K562 (cell line): ENCODE data around the gene PRTN3. TPM values are rescaled to one million over a fixed set of nuclear protein-coding genes. Genes with fewer than 3 reads are reported as not detected.

Source experiments
- ATAC-seq: fragments of 200-7000 bp; cut with Tn5 transposase; 3 replicates; pipeline ENCODE4 v1.9.1; 2020; ENCODE audit warnings: moderate library complexity
- BruUV-seq: library from RNA; stranded (reverse); fragments of 400-500 nt; replicated peaks from 2 replicates; lab custom pipeline; 2021; lab: Mats Ljungman, UMichigan
- CTCF ChIA-PET: fragments of 300-600 bp; formaldehyde crosslinking; extraction: SDS; loops from one replicate; lab custom pipeline; 2021; ENCODE audit warnings: low intra/inter-chr PET ratio; lab: Yijun Ruan, JAX
- POLR2A ChIA-PET: fragments of 300-600, 350-650 bp; sonication (Branson Sonifier 250); formaldehyde crosslinking; extraction: SDS; loops from one replicate; lab custom pipeline; 2021; ENCODE audit warnings: antibody characterized with exemption, inconsistent platforms; lab: Yijun Ruan, JAX
- DNase-seq, 4 experiments: peaks; one replicate each; pipeline versions ENCODE4 v3.0.0 to v3.0.0-alpha.2; 2011 to 2018; ENCODE audit warnings: low spot score in 3 of 4, mixed read lengths in 3 of 4; ENCODE audit errors: extremely low read depth in 1 of 4
- FAIRE-seq: peaks from 2 replicates; lab custom pipeline; 2011; peaks lifted over from hg19 to GRCh38; lab: Jason Lieb, UNC
- H2AFZ ChIP-seq: 2 replicates; pipeline ENCODE4 v1.6.0; 2011; ENCODE audit warnings: low read depth, low read length, control low read depth, inconsistent platforms
- H3K27ac ChIP-seq: fragments of 200-600 bp; 3 replicates; pipeline ENCODE4 v1.8.0; 2011; ENCODE audit warnings: low read depth, mild to moderate bottlenecking, control low read depth, inconsistent platforms, low read length, moderate library complexity, mixed read lengths; ENCODE audit errors: extremely low read depth
- H3K27me3 ChIP-seq, 2 experiments: fragments of 300-600 bp in 1 of 2; 2 replicates in 1 of 2; 3 replicates in 1 of 2; pipeline versions ENCODE4 v1.6.0 to v1.8.0; 2011; ENCODE audit warnings: inconsistent platforms in 2 of 2, low read length in 2 of 2, mild to moderate bottlenecking in 1 of 2, mixed read lengths in 1 of 2, moderate library complexity in 1 of 2; ENCODE audit not compliant: control insufficient read depth in 2 of 2, insufficient read depth in 2 of 2
- H3K36me3 ChIP-seq: fragments of 300-600 bp; 3 replicates; pipeline ENCODE4 v1.8.0; 2011; ENCODE audit warnings: mild to moderate bottlenecking, low read length, inconsistent platforms; ENCODE audit not compliant: control insufficient read depth, insufficient read depth
- H3K4me1 ChIP-seq, 2 experiments: fragments of 200-600 bp in 1 of 2; replicated peaks in 1 of 2; 2 replicates in 1 of 2; 3 replicates in 1 of 2; pipeline versions ENCODE4 v1.5.1 to v1.8.0; 2011; ENCODE audit warnings: inconsistent platforms in 2 of 2, low read length in 2 of 2, mild to moderate bottlenecking in 1 of 2, mixed read lengths in 1 of 2, moderate library complexity in 1 of 2; ENCODE audit not compliant: control insufficient read depth in 2 of 2, insufficient read depth in 2 of 2
- H3K4me2 ChIP-seq: 2 replicates; pipeline ENCODE4 v1.6.1; 2011; ENCODE audit warnings: low read length, control low read depth, inconsistent platforms, mixed read lengths; ENCODE audit not compliant: insufficient read depth
- H3K4me3 ChIP-seq: fragments of 200-600 bp; sonication (generic), shearing (Covaris generic); 2 replicates; pipeline ENCODE4 v1.5.1; 2016; ENCODE audit warnings: control low read depth, inconsistent platforms
- H3K79me2 ChIP-seq: fragments of 200-600 bp; 3 replicates; pipeline ENCODE4 v1.8.0; 2011; ENCODE audit warnings: low read length, inconsistent platforms; ENCODE audit not compliant: control insufficient read depth, insufficient read depth
- H3K9ac ChIP-seq, 2 experiments: 2 replicates each; pipeline versions ENCODE4 v1.6.0 to v1.6.1; 2011; ENCODE audit warnings: low read depth in 2 of 2, low read length in 2 of 2, control low read depth in 1 of 2, inconsistent platforms in 1 of 2, mild to moderate bottlenecking in 1 of 2, mixed read lengths in 1 of 2; ENCODE audit not compliant: insufficient read depth in 1 of 2
- H3K9me1 ChIP-seq: one replicate; pipeline ENCODE4 v1.6.0; 2011; ENCODE audit warnings: inconsistent platforms, mild to moderate bottlenecking, low read length, moderate library complexity; ENCODE audit not compliant: control insufficient read depth, insufficient read depth
- H3K9me3 ChIP-seq: replicated peaks from 2 replicates; pipeline ENCODE4 v1.5.1; 2011; ENCODE audit warnings: low read depth, low read length, inconsistent platforms; ENCODE audit not compliant: control insufficient read depth, insufficient read depth
- H4K20me1 ChIP-seq: replicated peaks from 2 replicates; pipeline ENCODE4 v1.6.1; 2011; ENCODE audit warnings: low read length, inconsistent platforms, mixed read lengths; ENCODE audit not compliant: control insufficient read depth, insufficient read depth
- HCFC1 ChIP-seq: IDR thresholded peaks from 2 replicates; pipeline ENCODE4 v1.6.1; 2012; ENCODE audit warnings: low read depth, low read length, improper control_type of control experiment
- NFE2L1 ChIP-seq: fragments of 450-650 bp; IDR thresholded peaks from 2 replicates; pipeline ENCODE4 v1.6.1; 2016; ENCODE audit warnings: missing genetic modification characterization, low read depth, mild to moderate bottlenecking, missing compliant biosample characterization, moderate library complexity, borderline replicate concordance
- POLR2AphosphoS5 ChIP-seq: IDR thresholded peaks from 2 replicates; pipeline ENCODE4 v1.6.1; 2011; ENCODE audit warnings: mild to moderate bottlenecking, low read depth, low read length, moderate library complexity; ENCODE audit not compliant: control insufficient read depth, insufficient read depth
- POLR2G ChIP-seq: fragments of 200-400 bp; formaldehyde crosslinking; IDR thresholded peaks from 2 replicates; pipeline ENCODE4 v1.6.1; 2017; ENCODE audit warnings: low read depth, mild to moderate bottlenecking, antibody characterized with exemption, low read length, moderate library complexity
- RBM39 ChIP-seq: fragments of 200-400 bp; formaldehyde crosslinking; optimal IDR thresholded peaks from 2 replicates; pipeline ENCODE3; 2018; ENCODE audit warnings: low read depth, low read length
- WGBS: fragments of 100-300 bp; shearing (Covaris generic); methylation state at CpG from one replicate; pipeline ENCODE4 v1.1.6; 2016; ENCODE audit warnings: low coverage, mixed read lengths; ENCODE audit not compliant: insufficient coverage; ENCODE audit errors: missing lambda C conversion rate; 5-methylcytosine and 5-hydroxymethylcytosine counted together
- in situ Hi-C: fragments of 300-500 bp; cut with MboI; formaldehyde crosslinking; loops from 4 replicates; pipeline ENCODE4 v1.15.0; 2018; ENCODE audit warnings: inconsistent platforms, mixed read lengths
- intact Hi-C: fragments of 100-400 bp; cut with micrococcal nuclease; formaldehyde crosslinking; loops from 2 replicates; pipeline ENCODE4 v1.14.2; 2022
- polyA plus RNA-seq, 8 experiments: library from polyadenylated mRNA; depleted of rRNA in 4 of 8; stranded (reverse) in 5 of 8; unstranded in 3 of 8; fragments of >200 nt; fragmentation: Nextera tagmentation in 2 of 8; fragmentation: Illumina TruSeq in 1 of 8; extraction: Ambion mirVana in 2 of 8; extraction: Trizol in 1 of 8; gene quantifications; 2 replicates each; pipeline versions ENCODE4 v1.2.1 to v1.2.3, GENCODE V29; 2011 to 2014; ENCODE audit warnings: inconsistent platforms in 1 of 8, missing spikeins in 1 of 8
- total RNA-seq, 7 experiments: library from RNA; depleted of rRNA in 6 of 7; stranded (reverse); fragments of >200 nt in 6 of 7; fragmentation: Illumina TruSeq in 2 of 7; extraction: Trizol in 2 of 7; gene quantifications; 2 replicates each; pipeline versions ENCODE4 v1.2.1 to v1.2.3, GENCODE V29; 2011 to 2021; ENCODE audit warnings: low replicate concordance in 1 of 7
- TF ChIP-seq, protein P1 (sequence below): fragments of 450-650 bp; IDR thresholded peaks from one replicate; pipeline ENCODE4 v1.6.1; 2018; ENCODE audit warnings: mild to moderate bottlenecking, moderate library complexity; ENCODE audit not compliant: partially characterized antibody
- TF ChIP-seq, protein P2 (sequence below): sonication (generic); formaldehyde crosslinking; IDR thresholded peaks from 2 replicates; pipeline ENCODE4 v1.8.1; 2023; ENCODE audit warnings: mild to moderate bottlenecking, missing genetic modification reagents
- TF ChIP-seq, protein P3 (sequence below): fragments of 450-650 bp; IDR thresholded peaks from 2 replicates; pipeline ENCODE4 v1.6.1; 2016; ENCODE audit warnings: low read depth

Gene PRTN3
- total and polyA plus RNA-seq, 9 of the 15 experiments (the other 6 are each of a cell fraction or from before 2014, with no cell fraction given) = 0.14 to 0.86 (median 0.43) TPM; not detected in 3

GRCh38 chr19:795691-796581 lies 44.9 kb upstream of the PRTN3 start:
- peak overlapping the region; percentile 89; the same call in 2 of the 3 replicates for H3K27ac ChIP-seq
- no peak for ATAC-seq
- TF ChIP-seq RBM39 = no peak
- TF ChIP-seq, protein P1, sequence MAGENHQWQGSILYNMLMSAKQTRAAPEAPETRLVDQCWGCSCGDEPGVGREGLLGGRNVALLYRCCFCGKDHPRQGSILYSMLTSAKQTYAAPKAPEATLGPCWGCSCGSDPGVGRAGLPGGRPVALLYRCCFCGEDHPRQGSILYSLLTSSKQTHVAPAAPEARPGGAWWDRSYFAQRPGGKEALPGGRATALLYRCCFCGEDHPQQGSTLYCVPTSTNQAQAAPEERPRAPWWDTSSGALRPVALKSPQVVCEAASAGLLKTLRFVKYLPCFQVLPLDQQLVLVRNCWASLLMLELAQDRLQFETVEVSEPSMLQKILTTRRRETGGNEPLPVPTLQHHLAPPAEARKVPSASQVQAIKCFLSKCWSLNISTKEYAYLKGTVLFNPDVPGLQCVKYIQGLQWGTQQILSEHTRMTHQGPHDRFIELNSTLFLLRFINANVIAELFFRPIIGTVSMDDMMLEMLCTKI = no peak
- TF ChIP-seq, protein P2, sequence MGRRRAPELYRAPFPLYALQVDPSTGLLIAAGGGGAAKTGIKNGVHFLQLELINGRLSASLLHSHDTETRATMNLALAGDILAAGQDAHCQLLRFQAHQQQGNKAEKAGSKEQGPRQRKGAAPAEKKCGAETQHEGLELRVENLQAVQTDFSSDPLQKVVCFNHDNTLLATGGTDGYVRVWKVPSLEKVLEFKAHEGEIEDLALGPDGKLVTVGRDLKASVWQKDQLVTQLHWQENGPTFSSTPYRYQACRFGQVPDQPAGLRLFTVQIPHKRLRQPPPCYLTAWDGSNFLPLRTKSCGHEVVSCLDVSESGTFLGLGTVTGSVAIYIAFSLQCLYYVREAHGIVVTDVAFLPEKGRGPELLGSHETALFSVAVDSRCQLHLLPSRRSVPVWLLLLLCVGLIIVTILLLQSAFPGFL (CRISPR knock-in tag) = no peak
- peak; percentile 26; the same call in 1 of the 2 replicates for TF ChIP-seq POLR2G
- TF ChIP-seq, protein P3, sequence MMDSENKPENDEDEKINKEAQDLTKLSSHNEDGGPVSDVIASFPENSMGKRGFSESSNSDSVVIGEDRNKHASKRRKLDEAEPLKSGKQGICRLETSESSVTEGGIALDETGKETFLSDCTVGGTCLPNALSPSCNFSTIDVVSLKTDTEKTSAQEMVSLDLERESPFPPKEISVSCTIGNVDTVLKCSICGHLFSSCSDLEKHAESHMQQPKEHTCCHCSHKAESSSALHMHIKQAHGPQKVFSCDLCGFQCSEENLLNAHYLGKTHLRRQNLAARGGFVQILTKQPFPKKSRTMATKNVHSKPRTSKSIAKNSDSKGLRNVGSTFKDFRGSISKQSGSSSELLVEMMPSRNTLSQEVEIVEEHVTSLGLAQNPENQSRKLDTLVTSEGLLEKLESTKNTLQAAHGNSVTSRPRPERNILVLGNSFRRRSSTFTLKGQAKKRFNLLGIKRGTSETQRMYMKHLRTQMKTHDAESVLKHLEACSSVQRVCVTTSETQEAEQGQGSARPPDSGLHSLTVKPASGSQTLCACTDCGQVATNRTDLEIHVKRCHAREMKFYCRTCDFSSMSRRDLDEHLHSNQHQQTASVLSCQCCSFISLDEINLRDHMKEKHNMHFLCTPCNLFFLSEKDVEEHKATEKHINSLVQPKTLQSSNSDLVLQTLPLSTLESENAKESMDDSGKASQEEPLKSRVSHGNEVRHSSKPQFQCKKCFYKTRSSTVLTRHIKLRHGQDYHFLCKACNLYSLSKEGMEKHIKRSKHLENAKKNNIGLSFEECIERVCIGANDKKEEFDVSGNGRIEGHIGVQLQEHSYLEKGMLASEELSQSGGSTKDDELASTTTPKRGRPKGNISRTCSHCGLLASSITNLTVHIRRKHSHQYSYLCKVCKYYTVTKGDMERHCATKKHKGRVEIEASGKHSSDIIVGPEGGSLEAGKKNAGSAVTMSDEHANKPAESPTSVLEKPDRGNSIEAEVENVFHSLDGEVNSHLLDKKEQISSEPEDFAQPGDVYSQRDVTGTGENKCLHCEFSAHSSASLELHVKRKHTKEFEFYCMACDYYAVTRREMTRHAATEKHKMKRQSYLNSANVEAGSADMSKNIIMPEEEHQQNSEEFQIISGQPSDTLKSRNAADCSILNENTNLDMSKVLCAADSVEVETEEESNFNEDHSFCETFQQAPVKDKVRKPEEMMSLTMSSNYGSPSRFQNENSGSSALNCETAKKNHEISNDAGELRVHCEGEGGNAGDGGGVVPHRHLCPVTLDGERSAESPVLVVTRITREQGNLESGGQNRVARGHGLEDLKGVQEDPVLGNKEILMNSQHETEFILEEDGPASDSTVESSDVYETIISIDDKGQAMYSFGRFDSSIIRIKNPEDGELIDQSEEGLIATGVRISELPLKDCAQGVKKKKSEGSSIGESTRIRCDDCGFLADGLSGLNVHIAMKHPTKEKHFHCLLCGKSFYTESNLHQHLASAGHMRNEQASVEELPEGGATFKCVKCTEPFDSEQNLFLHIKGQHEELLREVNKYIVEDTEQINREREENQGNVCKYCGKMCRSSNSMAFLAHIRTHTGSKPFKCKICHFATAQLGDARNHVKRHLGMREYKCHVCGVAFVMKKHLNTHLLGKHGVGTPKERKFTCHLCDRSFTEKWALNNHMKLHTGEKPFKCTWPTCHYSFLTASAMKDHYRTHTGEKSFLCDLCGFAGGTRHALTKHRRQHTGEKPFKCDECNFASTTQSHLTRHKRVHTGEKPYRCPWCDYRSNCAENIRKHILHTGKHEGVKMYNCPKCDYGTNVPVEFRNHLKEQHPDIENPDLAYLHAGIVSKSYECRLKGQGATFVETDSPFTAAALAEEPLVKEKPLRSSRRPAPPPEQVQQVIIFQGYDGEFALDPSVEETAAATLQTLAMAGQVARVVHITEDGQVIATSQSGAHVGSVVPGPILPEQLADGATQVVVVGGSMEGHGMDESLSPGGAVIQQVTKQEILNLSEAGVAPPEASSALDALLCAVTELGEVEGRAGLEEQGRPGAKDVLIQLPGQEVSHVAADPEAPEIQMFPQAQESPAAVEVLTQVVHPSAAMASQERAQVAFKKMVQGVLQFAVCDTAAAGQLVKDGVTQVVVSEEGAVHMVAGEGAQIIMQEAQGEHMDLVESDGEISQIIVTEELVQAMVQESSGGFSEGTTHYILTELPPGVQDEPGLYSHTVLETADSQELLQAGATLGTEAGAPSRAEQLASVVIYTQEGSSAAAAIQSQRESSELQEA = no peak
- TF ChIP-seq POLR2AphosphoS5 = no peak
- TF ChIP-seq NFE2L1 (tag) = no peak
- TF ChIP-seq HCFC1 = no peak

More at GRCh38 chr19:795691-796581, 44.9 kb upstream of the PRTN3 start:
- Histone ChIP-seq H3K9me1 (peaks cover 7% of the 10 kb centered on the region), H2AFZ (no peak overlapping the region), H3K9me3 (peaks cover 3% of the 10 kb centered on the region; the same call in 1 of the 2 replicates), H3K4me2 (peak overlapping the region; percentile 80), H3K79me2 (peaks cover 52% of the 10 kb centered on the region), H3K4me3 (peak overlapping the region; percentile 55), H4K20me1 (peaks cover 29% of the 10 kb centered on the region), H3K27me3 (no peaks in the 10 kb centered on the region), H3K36me3 (peaks cover 29% of the 10 kb centered on the region), H3K4me1 (peaks cover 34 to 81% of the 10 kb centered on the region in 2 experiments), H3K9ac (peak overlapping the region; percentile 92 to 95)
- no TSS peak for BruUV-seq
- in situ Hi-C loops (no loop called here), intact Hi-C loops (no loop called here)
- WGBS = 66% methylated on average over 35 of the region's 39 CpGs
- DNase-seq (no peak), FAIRE-seq (no peak)
- ChIA-PET POLR2A (interaction anchor here (1.3 to 1.5 kb wide), 2 partner anchors 9 to 11 kb away, joined by 5 read pairs; no protein-coding TSS in a partner anchor), CTCF (no interaction called here)
